CD14-positive monocyte (primary cell): ENCODE results near the gene NFKB1. TPM values are rescaled to one million over a fixed set of nuclear protein-coding genes. Genes with fewer than 3 reads are reported as not detected.

Source experiments
- DNase-seq, 3 donors: peaks; one replicate each; pipeline ENCODE4 v3.0.0-alpha.2; 2011 to 2022
- H2AFZ ChIP-seq: 2 replicates; pipeline ENCODE4 v1.6.0; 2012; ENCODE audit warnings: mild to moderate bottlenecking, low read depth, low read length, inconsistent platforms; ENCODE audit not compliant: insufficient read depth, poor library complexity, severe bottlenecking
- H3K27ac ChIP-seq, 2 donors: 1 replicate in 1 of 2; 2 replicates in 1 of 2; pipeline ENCODE4 v1.5.1; 2012 to 2013; ENCODE audit warnings: low read length in 2 of 2, control low read depth in 1 of 2, inconsistent platforms in 1 of 2, low read depth in 1 of 2, mild to moderate bottlenecking in 1 of 2
- H3K27me3 ChIP-seq, 2 donors: one replicate each; pipeline versions ENCODE4 v1.6.0 to v1.6.1; 2011 to 2013; ENCODE audit warnings: low read length in 2 of 2; ENCODE audit not compliant: control insufficient read depth in 2 of 2, insufficient read depth in 2 of 2
- H3K36me3 ChIP-seq, 2 donors: replicated peaks in 1 of 2; 1 replicate in 1 of 2; 2 replicates in 1 of 2; pipeline versions ENCODE4 v1.5.1 to v1.6.1; 2012 to 2013; ENCODE audit warnings: low read length in 2 of 2, control low read depth in 1 of 2, inconsistent platforms in 1 of 2, mild to moderate bottlenecking in 1 of 2; ENCODE audit not compliant: insufficient read depth in 2 of 2, control insufficient read depth in 1 of 2
- H3K4me1 ChIP-seq, 2 donors: 1 replicate in 1 of 2; 2 replicates in 1 of 2; pipeline versions ENCODE4 v1.5.1 to v1.6.1; 2012 to 2013; ENCODE audit warnings: low read length in 2 of 2, control low read depth in 1 of 2, inconsistent platforms in 1 of 2, mild to moderate bottlenecking in 1 of 2, moderate library complexity in 1 of 2; ENCODE audit not compliant: insufficient read depth in 2 of 2, control insufficient read depth in 1 of 2
- H3K4me2 ChIP-seq: replicated peaks from 2 replicates; pipeline ENCODE3; 2012; ENCODE audit warnings: low read length, moderate library complexity, mild to moderate bottlenecking; ENCODE audit not compliant: poor library complexity, severe bottlenecking; ENCODE audit errors: extremely low read depth
- H3K4me3 ChIP-seq, 3 experiments: fragments of 200-600 bp in 1 of 3; sonication (generic) in 1 of 3; replicated peaks in 1 of 3; 1 replicate in 2 of 3; 2 replicates in 1 of 3; pipeline ENCODE4 v1.5.1; 2011 to 2013; ENCODE audit warnings: low read length in 3 of 3, mild to moderate bottlenecking in 3 of 3, control low read depth in 2 of 3, low read depth in 2 of 3, inconsistent platforms in 1 of 3, moderate library complexity in 1 of 3
- H3K79me2 ChIP-seq: 2 replicates; pipeline ENCODE4 v1.6.0; 2012; ENCODE audit warnings: mild to moderate bottlenecking, control low read depth, inconsistent platforms, low read length, moderate library complexity; ENCODE audit not compliant: insufficient read depth
- H3K9ac ChIP-seq: 2 replicates; pipeline ENCODE4 v1.6.0; 2017; ENCODE audit warnings: low read length, mild to moderate bottlenecking; ENCODE audit not compliant: insufficient read depth, poor library complexity, severe bottlenecking
- H3K9me3 ChIP-seq, 2 donors: replicated peaks in 1 of 2; 1 replicate in 1 of 2; 2 replicates in 1 of 2; pipeline versions ENCODE4 v1.5.1 to v1.6.1; 2012 to 2013; ENCODE audit warnings: low read length in 2 of 2, control low read depth in 1 of 2; ENCODE audit not compliant: control insufficient read depth in 1 of 2, insufficient read depth in 1 of 2
- H4K20me1 ChIP-seq: 2 replicates; pipeline ENCODE4 v1.6.0; 2012; ENCODE audit warnings: mild to moderate bottlenecking, low read length, control low read depth, moderate library complexity; ENCODE audit not compliant: insufficient read depth
- H3K27ac Mint-ChIP-seq, 7 donors: one replicate each; pipeline ENCODE4 v1.8.0; 2020; ENCODE audit warnings: mild to moderate bottlenecking in 7 of 7, mixed read lengths in 7 of 7, moderate library complexity in 6 of 7, inconsistent platforms in 2 of 7
- H3K27me3 Mint-ChIP-seq, 3 donors: one replicate each; pipeline ENCODE4 v1.8.0; 2021 to 2022; ENCODE audit warnings: low read depth in 3 of 3, mild to moderate bottlenecking in 3 of 3, mixed read lengths in 3 of 3, moderate library complexity in 3 of 3, inconsistent platforms in 1 of 3
- H3K36me3 Mint-ChIP-seq, 2 donors: one replicate each; pipeline ENCODE4 v1.8.0; 2020; ENCODE audit warnings: mixed read lengths in 2 of 2, inconsistent platforms in 1 of 2, mild to moderate bottlenecking in 1 of 2
- H3K4me1 Mint-ChIP-seq: one replicate; pipeline ENCODE4 v1.8.0; 2020; ENCODE audit warnings: mild to moderate bottlenecking, mixed read lengths
- H3K4me3 Mint-ChIP-seq, 2 donors: one replicate each; pipeline ENCODE4 v1.8.0; 2020; ENCODE audit warnings: mild to moderate bottlenecking in 2 of 2, mixed read lengths in 2 of 2, moderate library complexity in 1 of 2
- H3K9me3 Mint-ChIP-seq, 7 donors: one replicate each; pipeline ENCODE4 v1.8.0; 2020 to 2022; ENCODE audit warnings: mixed read lengths in 7 of 7, mild to moderate bottlenecking in 6 of 7, moderate library complexity in 6 of 7, inconsistent platforms in 2 of 7
- WGBS: methylation state at CpG from one replicate; pipeline ENCODE4 v1.1.5; 2013; ENCODE audit warnings: missing lambda C conversion rate; ENCODE audit not compliant: insufficient coverage; 5-methylcytosine and 5-hydroxymethylcytosine counted together
- intact Hi-C, 2 donors: fragments of 100-400 bp; cut with micrococcal nuclease; formaldehyde crosslinking; loops; one replicate each; pipeline versions ENCODE4 v1.15.0 to v1.15.1; 2023
- polyA plus RNA-seq, 3 donors: library from polyadenylated mRNA; depleted of rRNA in 1 of 3; unstranded in 2 of 3; stranded (reverse) in 1 of 3; fragments of 300-500 nt in 2 of 3; fragments of >200 nt in 1 of 3; fragmentation: Illumina TruSeq in 2 of 3; gene quantifications; 1 replicate in 2 of 3; 2 replicates in 1 of 3; pipeline ENCODE4 v1.2.3, GENCODE V29; 2012 to 2021
- TF ChIP-seq, protein P1 (sequence below): fragments of 200-600 bp; IDR thresholded peaks from one replicate; pipeline ENCODE4 v1.8.0; 2022; ENCODE audit warnings: antibody characterized with exemption, mild to moderate bottlenecking

The NFKB1 gene
- polyA plus RNA-seq, 3 donors = 9.0 to 34.4 (median 17.8) TPM

DNA sequence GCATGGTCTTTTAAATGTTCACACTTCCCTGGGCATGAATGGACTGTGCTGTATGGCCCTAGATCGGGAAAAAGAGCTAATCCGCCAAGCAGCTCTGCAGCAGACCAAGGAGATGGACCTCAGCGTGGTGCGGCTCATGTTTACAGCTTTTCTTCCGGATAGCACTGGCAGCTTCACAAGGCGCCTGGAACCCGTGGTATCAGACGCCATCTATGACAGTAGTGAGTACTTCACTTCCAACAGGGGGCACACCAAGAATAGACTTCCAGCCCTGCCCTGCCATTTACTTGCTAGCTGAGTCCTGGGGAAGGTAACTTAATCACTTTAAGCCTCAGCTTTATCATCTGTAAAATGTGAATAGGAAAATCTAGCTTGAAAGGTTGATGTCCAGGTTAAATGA is 77.7 kb downstream of the NFKB1 start:
- Mint-ChIP-seq H3K4me3 (no peak overlapping the region), H3K36me3 (peaks cover 69 to 82% of the 10 kb centered on the region in 2 donors), H3K4me1 (peaks cover 8% of the 10 kb centered on the region), H3K27ac (no peak overlapping the region), H3K27me3 (peaks cover 0 to 2% (median 0%) of the 10 kb centered on the region in 3 donors), H3K9me3 (no peaks in the 10 kb centered on the region)
- peaks cover 8% of the 10 kb centered on the region for H3K79me2 ChIP-seq
- no peaks in the 10 kb centered on the region for H3K9me3 ChIP-seq
- H3K27me3 ChIP-seq = no peaks in the 10 kb centered on the region
- H3K36me3 ChIP-seq = peaks cover 73 to 79% of the 10 kb centered on the region in 2 donors
- H3K27ac ChIP-seq = no peak overlapping the region
- no peak overlapping the region for H3K4me3 ChIP-seq
- peaks cover 54% of the 10 kb centered on the region for H4K20me1 ChIP-seq
- H2AFZ ChIP-seq = no peak overlapping the region
- 100% methylated on average over 7 of the region's 8 CpGs for WGBS
- H3K4me1 ChIP-seq = peaks cover 4 to 10% of the 10 kb centered on the region in 2 donors
- TF ChIP-seq, protein P1, sequence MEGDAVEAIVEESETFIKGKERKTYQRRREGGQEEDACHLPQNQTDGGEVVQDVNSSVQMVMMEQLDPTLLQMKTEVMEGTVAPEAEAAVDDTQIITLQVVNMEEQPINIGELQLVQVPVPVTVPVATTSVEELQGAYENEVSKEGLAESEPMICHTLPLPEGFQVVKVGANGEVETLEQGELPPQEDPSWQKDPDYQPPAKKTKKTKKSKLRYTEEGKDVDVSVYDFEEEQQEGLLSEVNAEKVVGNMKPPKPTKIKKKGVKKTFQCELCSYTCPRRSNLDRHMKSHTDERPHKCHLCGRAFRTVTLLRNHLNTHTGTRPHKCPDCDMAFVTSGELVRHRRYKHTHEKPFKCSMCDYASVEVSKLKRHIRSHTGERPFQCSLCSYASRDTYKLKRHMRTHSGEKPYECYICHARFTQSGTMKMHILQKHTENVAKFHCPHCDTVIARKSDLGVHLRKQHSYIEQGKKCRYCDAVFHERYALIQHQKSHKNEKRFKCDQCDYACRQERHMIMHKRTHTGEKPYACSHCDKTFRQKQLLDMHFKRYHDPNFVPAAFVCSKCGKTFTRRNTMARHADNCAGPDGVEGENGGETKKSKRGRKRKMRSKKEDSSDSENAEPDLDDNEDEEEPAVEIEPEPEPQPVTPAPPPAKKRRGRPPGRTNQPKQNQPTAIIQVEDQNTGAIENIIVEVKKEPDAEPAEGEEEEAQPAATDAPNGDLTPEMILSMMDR = no peak
- no peak overlapping the region for H3K9ac ChIP-seq
- DNase-seq = no peak
- intact Hi-C loops = no loop called here
- no peak overlapping the region for H3K4me2 ChIP-seq

DNA sequence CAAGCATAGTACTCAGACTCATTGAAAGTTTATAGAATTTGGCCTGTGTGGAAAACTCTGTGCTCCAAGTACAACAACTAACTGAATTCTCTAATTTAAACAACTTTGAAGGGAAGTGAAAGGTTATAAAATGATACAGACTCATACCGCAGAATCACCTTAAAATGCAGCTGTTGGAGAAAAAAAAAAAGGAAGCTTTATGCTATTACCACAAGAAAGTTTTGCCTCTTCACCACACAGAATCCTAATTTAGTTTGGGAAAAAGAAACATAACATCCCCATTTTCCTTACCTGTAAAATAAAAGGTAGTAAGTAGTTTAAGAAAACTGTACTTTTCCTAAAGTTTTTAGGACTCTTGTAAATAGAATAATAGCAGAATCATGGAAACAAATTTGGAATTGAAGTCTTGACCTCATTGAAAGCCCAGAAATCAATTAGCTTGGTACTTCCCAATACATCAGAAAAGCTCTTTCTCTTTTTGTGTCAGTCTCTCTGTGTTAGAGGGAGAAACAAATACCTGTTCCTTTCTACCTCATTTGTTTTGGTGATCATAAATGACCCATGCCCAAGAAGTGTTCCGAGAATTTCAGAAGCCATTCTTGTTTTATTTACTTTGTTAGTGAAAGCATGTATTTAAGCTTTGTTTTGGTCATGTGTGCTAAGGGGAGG is 78.8 kb downstream of the NFKB1 start:
- TF ChIP-seq, protein P1 = no peak
- intact Hi-C loops = no loop called here
- H3K9ac ChIP-seq = no peak overlapping the region
- Mint-ChIP-seq H3K27ac (peak overlapping the region in 1 of 7 donors; percentile 48), H3K4me1 (no peaks in the 10 kb centered on the region), H3K9me3 (no peaks in the 10 kb centered on the region), H3K4me3 (no peak overlapping the region), H3K27me3 (peaks cover 0 to 2% (median 0%) of the 10 kb centered on the region in 3 donors), H3K36me3 (peaks cover 77 to 90% of the 10 kb centered on the region in 2 donors)
- H3K36me3 ChIP-seq = peaks cover 84 to 90% of the 10 kb centered on the region in 2 donors
- H4K20me1 ChIP-seq = peaks cover 49% of the 10 kb centered on the region
- peaks cover 3% of the 10 kb centered on the region for H3K79me2 ChIP-seq
- H3K4me3 ChIP-seq = no peak overlapping the region
- no peaks in the 10 kb centered on the region for H3K9me3 ChIP-seq
- H2AFZ ChIP-seq = no peak overlapping the region
- H3K27me3 ChIP-seq = no peaks in the 10 kb centered on the region
- no peak overlapping the region for H3K27ac ChIP-seq
- no CpG with 5 or more reads among the region's 2 CpGs for WGBS
- no peak overlapping the region for H3K4me2 ChIP-seq
- H3K4me1 ChIP-seq = no peaks in the 10 kb centered on the region
- DNase-seq = no peak
